Esophagus muscularis mucosa (tissue), 4 donors: ENCODE data around the gene ISG20L2. TPM values are rescaled to one million over a fixed set of nuclear protein-coding genes. Genes with fewer than 3 reads are reported as not detected.
"Not testable (repeated sequence)": the region's sequence is repeated elsewhere in the genome, so short reads cannot be mapped to it uniquely, and the experiment has no call there.

Experiments used
- DNase-seq: peaks from one replicate; pipeline ENCODE4 v3.0.0-alpha.2; 2017; ENCODE audit errors: extremely low spot score
- H3K27ac ChIP-seq, 4 donors: fragments of 200-600 bp; sonication (generic); replicated peaks in 1 of 4; 1 replicate in 3 of 4; 2 replicates in 1 of 4; pipeline ENCODE4 v1.5.1; 2016 to 2019; ENCODE audit warnings: mild to moderate bottlenecking in 1 of 4
- H3K27me3 ChIP-seq, 4 donors: fragments of 200-600 bp; sonication (generic); one replicate each; pipeline versions ENCODE4 v1.5.1 to v1.6.0; 2016 to 2019
- H3K36me3 ChIP-seq, 4 donors: fragments of 200-600 bp; sonication (generic); one replicate each; pipeline ENCODE4 v1.5.1; 2016 to 2019
- H3K4me1 ChIP-seq, 4 donors: fragments of 200-600 bp; sonication (generic); one replicate each; pipeline ENCODE4 v1.5.1; 2016 to 2019
- H3K4me3 ChIP-seq, 4 donors: fragments of 200-600 bp; sonication (generic); 1 replicate in 2 of 4; 2 replicates in 2 of 4; pipeline ENCODE4 v1.5.1; 2016 to 2019; ENCODE audit warnings: mild to moderate bottlenecking in 4 of 4, moderate library complexity in 1 of 4
- H3K9me3 ChIP-seq, 4 donors: fragments of 200-600 bp; sonication (generic); 1 replicate in 3 of 4; 2 replicates in 1 of 4; pipeline ENCODE4 v1.5.1; 2016 to 2019
- EP300 ChIP-seq: sonication (generic); formaldehyde crosslinking; IDR thresholded peaks from one replicate; pipeline ENCODE4 v1.6.1; 2017; ENCODE audit warnings: antibody characterized with exemption
- POLR2A ChIP-seq: fragments of 450-650 bp; IDR thresholded peaks from one replicate; pipeline ENCODE4 v1.6.1; 2017; ENCODE audit warnings: antibody characterized with exemption, moderate library complexity, mild to moderate bottlenecking, low read depth
- POLR2AphosphoS5 ChIP-seq, 2 donors: sonication (generic); formaldehyde crosslinking; IDR thresholded peaks; one replicate each; pipeline ENCODE4 v1.6.1; 2017; ENCODE audit warnings: antibody characterized with exemption in 2 of 2
- WGBS: methylation state at CpG from one replicate; pipeline ENCODE4 v1.1.5; 2018; 5-methylcytosine and 5-hydroxymethylcytosine counted together
- intact Hi-C: fragments of 100-400 bp; cut with DNase I; formaldehyde crosslinking; loops from one replicate; pipeline ENCODE4 v1.15.1; 2023
- total RNA-seq, 4 donors: library from RNA; depleted of rRNA; stranded (reverse); fragments of >200 nt; gene quantifications; one replicate each; pipeline versions ENCODE4 v1.1.0 to v1.2.1, GENCODE V29; 2016
- TF ChIP-seq, protein P1 (sequence below), 3 experiments: fragments of 200-600 bp in 2 of 3; fragments of 450-650 bp in 1 of 3; sonication (generic) in 2 of 3; IDR thresholded peaks; one replicate each; pipeline ENCODE4 v1.5.1; 2017 to 2019; ENCODE audit warnings: antibody characterized with exemption in 3 of 3, mild to moderate bottlenecking in 2 of 3, moderate library complexity in 1 of 3

The ISG20L2 gene
- total RNA-seq, 4 donors from 2014 or later, result 16.2 to 20.0 (median 19.0) TPM

DNA sequence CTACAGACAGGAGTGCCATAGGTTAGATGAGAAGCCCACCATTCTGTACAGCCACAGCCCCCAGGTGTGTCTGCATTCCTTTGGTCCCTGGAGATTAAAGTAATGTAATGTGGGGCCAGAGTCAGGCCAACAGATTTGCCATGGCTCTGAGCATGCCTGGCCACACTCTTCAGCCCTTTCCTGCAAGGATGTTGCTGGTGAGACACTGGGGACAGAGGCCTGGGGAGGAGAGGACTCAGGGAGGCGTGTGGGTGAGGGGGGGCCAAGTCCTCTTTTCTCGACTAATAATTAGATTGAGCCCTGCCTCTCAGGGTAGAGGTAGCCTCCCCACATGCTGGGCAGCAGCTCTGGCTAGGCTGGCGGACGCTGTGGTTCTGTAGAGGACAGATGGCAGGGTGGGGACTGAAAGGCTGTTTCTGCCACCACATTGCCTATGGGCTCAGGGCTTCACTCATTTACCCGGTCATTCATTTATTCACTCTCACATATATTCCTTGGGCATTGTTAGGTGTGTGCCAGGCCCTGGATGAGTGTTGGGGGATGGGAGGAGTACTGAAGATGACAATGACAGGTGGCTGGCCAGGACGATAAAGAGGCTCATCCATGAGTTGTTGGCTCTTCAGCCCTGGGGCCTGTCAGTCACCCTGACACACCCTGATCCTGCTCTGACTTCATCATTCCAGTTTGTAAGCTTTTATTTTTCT, 31.7 kb upstream of the ISG20L2 start:
- Histone ChIP-seq H3K4me1 (peaks cover 0 to 3% (median 0%) of the 10 kb centered on the region in 4 donors), H3K36me3 (no peaks in the 10 kb centered on the region), H3K27ac (no peak overlapping the region), H3K4me3 (no peak overlapping the region), H3K27me3 (no peaks in the 10 kb centered on the region), H3K9me3 (no peaks in the 10 kb centered on the region)
- no peak for DNase-seq
- TF ChIP-seq POLR2AphosphoS5 (IDR thresholded peaks at IDR 0.05) (no peak), EP300 (no peak), POLR2A (no peak)
- TF ChIP-seq, protein P1, sequence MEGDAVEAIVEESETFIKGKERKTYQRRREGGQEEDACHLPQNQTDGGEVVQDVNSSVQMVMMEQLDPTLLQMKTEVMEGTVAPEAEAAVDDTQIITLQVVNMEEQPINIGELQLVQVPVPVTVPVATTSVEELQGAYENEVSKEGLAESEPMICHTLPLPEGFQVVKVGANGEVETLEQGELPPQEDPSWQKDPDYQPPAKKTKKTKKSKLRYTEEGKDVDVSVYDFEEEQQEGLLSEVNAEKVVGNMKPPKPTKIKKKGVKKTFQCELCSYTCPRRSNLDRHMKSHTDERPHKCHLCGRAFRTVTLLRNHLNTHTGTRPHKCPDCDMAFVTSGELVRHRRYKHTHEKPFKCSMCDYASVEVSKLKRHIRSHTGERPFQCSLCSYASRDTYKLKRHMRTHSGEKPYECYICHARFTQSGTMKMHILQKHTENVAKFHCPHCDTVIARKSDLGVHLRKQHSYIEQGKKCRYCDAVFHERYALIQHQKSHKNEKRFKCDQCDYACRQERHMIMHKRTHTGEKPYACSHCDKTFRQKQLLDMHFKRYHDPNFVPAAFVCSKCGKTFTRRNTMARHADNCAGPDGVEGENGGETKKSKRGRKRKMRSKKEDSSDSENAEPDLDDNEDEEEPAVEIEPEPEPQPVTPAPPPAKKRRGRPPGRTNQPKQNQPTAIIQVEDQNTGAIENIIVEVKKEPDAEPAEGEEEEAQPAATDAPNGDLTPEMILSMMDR (IDR thresholded peaks at IDR 0.05), result no peak
- intact Hi-C loops, result no loop called here
- WGBS, result 76% methylated on average over 4 of the region's 6 CpGs

DNA sequence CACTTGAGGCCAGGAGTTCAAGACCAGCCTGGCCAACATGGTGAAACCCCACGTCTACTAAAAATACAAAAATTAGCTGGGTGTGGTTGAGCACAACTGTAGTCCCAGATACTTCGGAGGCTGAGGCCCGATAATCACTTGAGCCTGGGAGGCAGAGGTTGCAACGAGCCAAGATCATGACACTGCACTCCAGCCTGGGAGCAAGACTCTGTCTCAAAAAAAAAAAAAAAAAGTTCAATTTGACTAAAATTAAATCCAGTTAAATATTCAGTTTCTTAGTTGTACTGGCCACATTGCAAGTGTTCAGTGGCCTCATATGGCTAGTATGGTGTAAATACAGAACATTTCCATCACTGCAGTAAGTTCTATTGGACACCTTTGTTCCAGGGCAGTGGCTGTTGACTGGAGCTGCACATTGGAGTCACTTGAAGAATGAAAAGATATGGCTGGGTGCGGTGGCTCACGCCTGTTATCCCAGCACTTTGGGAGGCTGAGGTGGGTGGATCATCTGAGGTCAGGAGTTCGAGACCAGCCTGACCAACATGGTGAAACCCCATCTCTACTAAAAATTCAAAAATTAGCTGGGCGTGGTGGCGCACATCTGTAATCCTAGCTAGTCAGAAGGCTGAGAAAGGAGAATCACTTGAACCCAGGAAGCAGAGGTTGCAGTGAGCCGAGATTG, 29.1 kb upstream of the ISG20L2 start:
- DNase-seq, H3K36me3 ChIP-seq, intact Hi-C loops, H3K9me3 ChIP-seq, H3K4me3 ChIP-seq, H3K27ac ChIP-seq, H3K27me3 ChIP-seq: not testable (repeated sequence)
- peaks cover 7 to 10% (median 8%) of the 10 kb centered on the region in 4 donors for H3K4me1 ChIP-seq
- WGBS, result 96% methylated on average over 10 of the region's 10 CpGs

DNA sequence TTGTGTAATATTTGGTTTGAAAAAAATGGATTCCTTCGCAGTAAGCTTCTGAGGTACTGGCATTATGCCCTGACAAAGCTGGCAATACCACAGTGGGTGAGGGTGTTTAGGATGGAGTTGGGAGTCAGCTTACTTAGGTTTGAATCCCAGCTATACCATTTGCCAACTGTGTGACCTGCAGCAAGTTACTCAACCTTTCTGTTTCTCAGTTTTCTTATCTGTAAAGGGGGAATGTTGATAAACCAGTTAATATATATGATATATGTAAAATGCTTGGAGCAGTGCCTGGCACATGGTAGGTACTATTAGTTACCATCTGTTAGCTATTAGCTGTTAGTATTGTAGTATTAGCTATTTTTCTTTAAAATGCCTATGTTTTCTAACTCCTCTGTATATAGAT, 27.8 kb upstream of the ISG20L2 start:
- H3K9me3 ChIP-seq, result no peaks in the 10 kb centered on the region
- H3K4me1 ChIP-seq, result peaks cover 10 to 16% (median 14%) of the 10 kb centered on the region in 4 donors
- TF ChIP-seq, protein P1 (IDR thresholded peaks at IDR 0.05), result no peak
- no peak for TF ChIP-seq EP300
- TF ChIP-seq POLR2AphosphoS5 (IDR thresholded peaks at IDR 0.05), result no peak
- no peak for TF ChIP-seq POLR2A
- no peak for DNase-seq
- H3K27me3 ChIP-seq, result no peaks in the 10 kb centered on the region
- H3K4me3 ChIP-seq, result no peak overlapping the region
- H3K27ac ChIP-seq, result no peak overlapping the region
- intact Hi-C loops, result no loop called here
- WGBS, result 95% methylated on average over 1 of the region's 1 CpG
- no peaks in the 10 kb centered on the region for H3K36me3 ChIP-seq

DNA sequence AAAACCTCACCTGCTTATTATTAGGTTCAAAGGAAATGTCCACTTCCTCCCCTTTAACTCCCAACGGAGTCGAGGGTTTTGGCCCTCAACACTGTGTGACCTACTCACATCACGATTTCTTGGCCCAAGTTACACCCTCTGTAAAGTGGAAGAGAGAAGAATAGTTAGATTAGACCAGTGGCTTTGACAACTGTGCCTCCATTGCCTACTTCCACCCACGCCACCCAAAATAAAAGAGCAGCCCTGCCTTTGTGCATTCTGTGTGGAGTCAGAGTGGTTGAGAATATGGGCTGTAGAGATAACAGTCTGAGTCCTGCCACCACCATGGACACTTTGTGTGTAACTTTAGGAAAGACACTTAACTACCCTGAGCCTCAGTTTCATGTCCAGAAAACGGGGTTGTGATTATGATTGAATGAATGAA, 27.0 kb upstream of the ISG20L2 start:
- Histone ChIP-seq H3K4me1 (peaks cover 10 to 16% (median 14%) of the 10 kb centered on the region in 4 donors), H3K4me3 (no peak overlapping the region), H3K27me3 (no peaks in the 10 kb centered on the region), H3K36me3 (no peaks in the 10 kb centered on the region), H3K9me3 (no peaks in the 10 kb centered on the region), H3K27ac (no peak overlapping the region)
- TF ChIP-seq EP300 (no peak), POLR2A (no peak), POLR2AphosphoS5 (IDR thresholded peaks at IDR 0.05) (no peak)
- TF ChIP-seq, protein P1 (IDR thresholded peaks at IDR 0.05), result no peak
- intact Hi-C loops, result no loop called here
- DNase-seq, result no peak
- 71% methylated on average over 5 of the region's 5 CpGs for WGBS

DNA sequence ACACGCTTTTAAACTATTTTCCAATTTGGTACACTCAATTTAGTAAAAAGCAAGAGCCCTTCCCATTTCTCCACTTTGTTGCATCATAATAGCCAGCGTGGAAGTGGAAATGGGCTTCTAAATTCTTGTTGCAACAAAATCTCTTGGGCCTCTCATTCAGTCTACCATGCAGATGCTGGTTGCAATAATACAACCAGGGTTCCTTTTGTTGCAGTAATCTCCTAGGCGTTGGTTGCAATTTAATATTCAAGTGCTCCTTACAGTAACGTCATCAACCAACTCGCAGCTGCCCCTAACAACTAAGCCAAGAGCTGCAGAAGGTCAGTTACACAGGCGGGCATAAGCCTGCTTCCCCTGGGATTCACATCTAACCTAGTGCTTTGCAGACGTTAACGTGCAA, 25.7 kb upstream of the ISG20L2 start:
- no peak overlapping the region for H3K27ac ChIP-seq
- H3K9me3 ChIP-seq, result no peaks in the 10 kb centered on the region
- peaks cover 20 to 28% (median 27%) of the 10 kb centered on the region in 4 donors for H3K4me1 ChIP-seq
- no peak for DNase-seq
- H3K36me3 ChIP-seq, result no peaks in the 10 kb centered on the region
- WGBS, result 91% methylated on average over 8 of the region's 8 CpGs
- no peak overlapping the region for H3K4me3 ChIP-seq
- TF ChIP-seq EP300, result no peak
- no peak for TF ChIP-seq POLR2A
- no peak for TF ChIP-seq POLR2AphosphoS5 (IDR thresholded peaks at IDR 0.05)
- TF ChIP-seq, protein P1 (IDR thresholded peaks at IDR 0.05), result no peak
- intact Hi-C loops, result no loop called here
- no peaks in the 10 kb centered on the region for H3K27me3 ChIP-seq
